Occipital lobe (tissue), 2 donors: ENCODE measurements around the gene PLEKHM2. TPM values are rescaled to one million over a fixed set of nuclear protein-coding genes. Genes with fewer than 3 reads are reported as not detected.

Experiments
- DNase-seq: peaks from one replicate; lab custom pipeline; 2025; lab: John Stamatoyannopoulos, UW
- total RNA-seq: library from RNA; depleted of rRNA; stranded (reverse); fragments of >200 nt; gene quantifications from one replicate; pipeline ENCODE4 v1.2.3, GENCODE V29; 2014

The PLEKHM2 gene
- total RNA-seq, 1 donor from 2014 or later, result 36.8 TPM

DNA sequence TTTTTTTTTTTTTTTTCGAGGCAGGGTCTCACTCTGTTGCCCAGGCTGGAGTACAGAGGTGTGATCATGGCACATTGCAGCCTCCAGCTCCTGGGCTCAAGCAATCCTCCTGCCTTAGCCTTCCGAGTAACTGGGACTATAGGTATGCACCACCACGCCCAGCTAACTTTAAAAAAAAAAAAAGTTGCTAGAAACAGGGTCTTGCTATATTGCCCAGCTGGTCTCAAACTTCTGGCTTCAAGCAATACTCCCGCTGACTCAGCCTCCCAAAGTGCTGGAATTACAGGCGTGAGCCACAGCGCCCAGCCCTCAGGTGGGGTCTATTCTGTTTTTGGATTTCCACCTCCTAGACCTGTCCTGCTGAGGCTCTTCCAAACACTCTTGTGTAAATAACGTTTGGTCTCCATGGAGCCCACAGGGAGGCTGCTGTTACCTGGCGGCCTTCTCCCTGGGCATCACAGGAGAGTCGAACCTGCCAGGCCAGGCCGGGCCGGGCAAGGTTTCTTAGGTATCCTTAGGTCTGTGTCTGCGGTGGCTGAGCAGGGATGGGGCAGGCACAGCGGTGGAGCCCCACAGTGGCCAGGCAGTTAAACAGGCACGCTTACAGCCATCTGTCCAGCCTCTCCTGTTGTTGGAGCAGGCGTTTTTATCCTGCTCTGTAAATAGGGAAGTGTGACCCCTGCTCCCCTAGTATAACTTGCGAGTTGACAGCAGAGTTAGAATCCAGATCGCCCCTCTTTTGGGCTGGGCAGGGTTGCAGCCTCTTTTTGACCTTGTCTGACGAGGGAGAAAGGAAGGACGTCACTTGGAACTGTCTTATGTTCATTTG, 18.8 kb downstream of the PLEKHM2 start:
- DNase-seq, result no peak

- peak; percentile 81 for DNase-seq
Observed at GRCh38 chr1:15703562-15703961, 19.4 kb downstream of the PLEKHM2 start.

- DNase-seq, result no peak
Observed at GRCh38 chr1:15704526-15705183, 20.5 kb downstream of the PLEKHM2 start.

DNA sequence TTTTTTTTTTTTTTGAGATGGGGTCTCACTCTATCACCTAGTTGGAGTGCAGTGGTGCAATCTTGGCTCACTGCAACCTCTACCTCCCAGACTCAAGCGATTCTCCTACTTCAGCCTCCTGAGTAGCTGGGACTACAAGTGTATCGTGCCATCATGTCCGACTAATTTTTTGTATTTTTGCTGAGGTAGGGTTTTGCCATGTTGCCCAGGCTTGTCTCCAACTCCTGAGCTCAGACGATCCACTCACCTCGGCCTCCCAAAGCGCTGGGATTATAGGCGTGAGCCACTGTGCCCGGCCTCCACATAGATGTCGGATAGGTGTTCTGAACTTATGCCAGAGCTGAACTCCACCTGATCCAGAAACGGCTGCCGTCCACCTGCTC, 21.1 kb downstream of the PLEKHM2 start:
- DNase-seq, result no peak

DNA sequence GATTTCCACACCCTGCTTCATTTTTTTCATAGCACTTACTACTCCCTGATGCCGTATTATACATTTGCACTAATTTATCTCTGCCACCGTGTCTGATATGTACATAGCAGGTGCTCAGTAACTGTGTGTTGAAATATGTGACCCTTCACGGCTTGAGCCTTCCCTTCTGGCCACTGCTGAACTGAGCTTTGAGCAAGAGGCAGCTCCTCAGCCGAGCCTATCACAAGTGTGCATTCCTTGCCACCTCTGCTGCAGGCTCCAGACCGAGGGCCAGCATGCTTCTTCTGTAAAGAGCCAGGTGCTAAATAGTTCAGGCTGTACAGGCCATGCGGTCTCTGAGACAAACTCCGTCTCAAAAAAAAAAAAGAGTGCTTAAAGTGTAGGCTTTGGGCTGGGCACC, 22.6 kb downstream of the PLEKHM2 start:
- no peak for DNase-seq

DNA sequence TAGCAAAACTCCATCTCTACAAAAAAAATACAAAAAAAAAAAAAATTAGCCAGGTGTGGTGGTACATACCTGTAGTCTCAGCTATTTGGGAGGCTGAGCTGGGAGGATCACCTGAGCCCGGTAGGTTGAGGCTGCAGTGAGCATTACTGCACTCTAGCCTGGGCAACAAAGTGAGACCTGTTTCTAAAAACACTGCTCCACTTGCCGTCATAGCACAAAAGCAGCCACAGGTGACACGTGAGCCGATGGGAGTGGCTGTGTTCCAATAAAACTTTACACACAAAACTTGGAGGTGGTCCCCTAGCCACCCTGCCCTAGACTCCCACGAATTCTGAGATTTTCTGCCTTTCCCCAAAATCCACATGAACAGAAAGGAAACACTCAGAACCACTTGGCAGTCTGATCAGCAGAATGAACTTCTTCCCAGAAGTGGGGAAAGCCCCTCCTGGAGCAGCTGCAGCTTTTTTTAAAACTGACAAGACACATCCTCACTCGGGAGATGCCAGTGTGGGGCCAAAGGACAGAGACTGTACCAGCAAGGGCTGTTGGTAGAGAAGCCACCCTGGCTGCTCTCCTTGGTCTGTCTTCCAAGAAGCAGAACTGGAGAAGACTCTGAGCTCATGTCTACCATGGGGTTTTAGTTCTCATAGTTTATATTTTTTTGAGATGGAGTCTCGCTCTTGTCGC, 23.3 kb downstream of the PLEKHM2 start:
- no peak for DNase-seq

GRCh38 chr1:15708486-15709137, 24.5 kb downstream of the PLEKHM2 start:
- no peak for DNase-seq

DNA sequence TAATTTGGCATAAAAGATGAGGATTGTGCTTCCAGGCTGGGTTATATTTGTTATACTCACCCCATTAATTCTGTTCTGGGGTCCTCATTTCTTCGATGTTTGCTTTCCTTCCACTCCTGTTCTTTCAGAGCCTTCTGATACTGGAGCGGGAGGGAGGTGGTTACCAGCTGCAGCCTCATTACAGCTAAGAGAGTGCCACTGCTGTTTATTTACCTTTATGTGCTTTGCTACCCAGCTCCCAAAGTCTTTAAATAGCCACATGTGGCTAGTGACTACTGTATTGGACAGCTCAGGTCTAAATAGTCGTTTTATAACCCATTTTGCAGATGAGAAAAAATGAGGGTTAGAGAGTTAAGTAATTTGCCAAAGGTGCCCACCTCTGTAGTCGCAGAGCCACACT, 25.1 kb downstream of the PLEKHM2 start:
- no peak for DNase-seq

GRCh38 chr1:15712168-15712567, 28.0 kb downstream of the PLEKHM2 start:
- no peak for DNase-seq

- peak; percentile 43 for DNase-seq
Observed at GRCh38 chr1:15714406-15715136, 30.5 kb downstream of the PLEKHM2 start.

GRCh38 chr1:15717418-15718125, 33.5 kb downstream of the PLEKHM2 start:
- no peak for DNase-seq

DNA sequence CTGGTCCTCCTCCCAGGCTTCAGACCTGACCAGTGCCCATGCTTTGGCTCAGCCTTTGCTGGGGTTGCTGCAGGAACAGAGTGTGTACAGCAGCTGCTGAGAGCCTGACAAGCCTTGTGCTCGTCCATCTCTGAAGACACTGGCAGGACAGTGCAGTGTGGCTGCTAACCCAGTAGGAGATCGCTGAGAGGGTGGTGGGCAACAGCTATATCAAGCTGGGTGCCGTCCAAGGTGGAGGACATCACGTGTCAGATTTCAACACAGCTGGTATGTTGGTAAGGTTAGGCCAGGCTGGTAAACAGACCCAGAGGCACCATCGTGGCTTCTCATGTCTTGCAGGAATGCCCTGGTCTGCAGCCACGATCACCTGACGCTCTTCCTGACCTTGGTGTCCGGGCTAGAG, 34.1 kb downstream of the PLEKHM2 start:
- DNase-seq, result no peak

GRCh38 chr1:15719381-15720120, 35.4 kb downstream of the PLEKHM2 start:
- no peak for DNase-seq

GRCh38 chr1:15720861-15721260, 36.7 kb downstream of the PLEKHM2 start:
- DNase-seq, result no peak

DNA sequence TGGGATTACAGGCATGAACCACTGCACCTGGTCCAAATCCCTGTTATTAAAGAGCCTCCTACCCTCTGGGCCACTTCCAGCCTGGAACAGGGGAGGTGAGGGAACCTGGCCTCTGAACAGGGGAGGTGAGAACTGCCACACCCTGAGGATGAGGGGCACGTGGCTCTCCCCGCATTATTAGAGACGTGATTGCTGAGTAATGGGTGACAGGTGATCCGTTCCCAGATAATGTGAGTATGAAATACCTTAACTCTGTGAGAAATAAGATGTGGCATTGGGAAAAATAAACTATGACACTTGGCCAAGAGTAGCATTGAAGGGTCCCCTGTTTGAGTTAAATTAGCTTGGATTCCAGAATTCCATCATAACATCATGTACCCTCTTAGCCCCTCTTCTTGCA, 38.3 kb downstream of the PLEKHM2 start:
- no peak for DNase-seq

DNA sequence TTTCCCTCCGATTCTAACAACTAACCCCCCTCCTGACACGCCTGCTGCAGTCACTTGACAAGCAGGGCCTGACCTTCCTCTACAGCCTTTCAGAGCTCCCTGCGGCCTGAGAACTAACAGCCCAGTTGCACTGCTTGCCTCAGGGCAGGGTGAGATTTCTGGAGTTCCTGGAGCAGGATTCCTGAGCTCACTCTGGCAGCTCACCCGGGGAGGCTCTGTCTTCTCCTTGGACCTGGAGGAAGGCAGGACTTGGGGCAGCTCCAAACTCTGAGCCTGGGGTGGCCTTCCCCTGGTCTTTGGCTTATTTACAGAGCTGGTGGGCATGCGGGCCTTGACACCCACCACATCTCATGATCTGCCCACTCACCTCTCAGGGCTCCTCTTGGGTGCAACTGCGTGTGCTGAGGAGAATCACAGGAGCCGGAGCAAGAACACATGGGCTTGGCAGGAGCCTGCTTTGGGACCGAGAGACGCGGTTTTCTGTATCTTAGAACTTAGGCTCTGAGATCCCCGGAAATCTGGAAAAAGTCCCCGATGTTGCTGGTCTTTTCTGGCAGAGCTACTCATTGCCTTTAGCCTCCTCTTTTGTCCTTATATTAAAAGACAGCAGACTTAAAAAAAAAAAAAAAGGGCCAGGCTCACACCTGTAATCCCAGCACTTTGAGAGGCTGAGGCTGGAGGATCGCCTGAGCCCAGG, 38.9 kb downstream of the PLEKHM2 start:
- no peak for DNase-seq

DNA sequence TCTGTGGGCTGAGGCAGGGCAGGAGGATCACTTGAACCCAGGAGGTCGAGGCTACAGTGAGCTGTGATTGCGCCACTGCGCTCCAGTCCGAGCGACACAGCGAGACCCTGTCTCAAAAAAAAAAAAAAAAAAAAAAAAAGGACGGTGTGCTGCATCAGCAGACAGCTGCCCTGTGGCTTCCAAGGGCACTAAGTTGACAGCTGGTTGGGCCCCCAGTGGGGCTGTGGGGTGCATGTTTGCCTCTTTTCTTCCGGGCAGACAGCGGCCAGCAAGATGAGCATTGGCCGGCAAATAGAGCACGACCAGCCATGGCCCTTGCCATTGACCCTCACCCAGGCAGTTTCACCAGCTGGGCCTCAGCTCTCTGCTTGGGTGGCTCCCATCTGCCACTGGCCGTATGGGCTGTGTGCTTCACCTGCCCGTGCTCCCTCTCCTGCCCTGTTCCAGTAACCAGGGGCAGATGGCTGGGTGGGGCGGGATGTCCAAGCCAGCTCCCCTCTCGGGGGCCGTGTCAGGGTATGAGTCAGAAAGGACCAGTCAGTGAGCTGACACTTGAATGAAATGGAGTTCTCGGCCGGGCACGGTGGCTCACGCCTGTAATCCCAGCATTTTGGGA, 39.6 kb downstream of the PLEKHM2 start:
- DNase-seq, result no peak

DNA sequence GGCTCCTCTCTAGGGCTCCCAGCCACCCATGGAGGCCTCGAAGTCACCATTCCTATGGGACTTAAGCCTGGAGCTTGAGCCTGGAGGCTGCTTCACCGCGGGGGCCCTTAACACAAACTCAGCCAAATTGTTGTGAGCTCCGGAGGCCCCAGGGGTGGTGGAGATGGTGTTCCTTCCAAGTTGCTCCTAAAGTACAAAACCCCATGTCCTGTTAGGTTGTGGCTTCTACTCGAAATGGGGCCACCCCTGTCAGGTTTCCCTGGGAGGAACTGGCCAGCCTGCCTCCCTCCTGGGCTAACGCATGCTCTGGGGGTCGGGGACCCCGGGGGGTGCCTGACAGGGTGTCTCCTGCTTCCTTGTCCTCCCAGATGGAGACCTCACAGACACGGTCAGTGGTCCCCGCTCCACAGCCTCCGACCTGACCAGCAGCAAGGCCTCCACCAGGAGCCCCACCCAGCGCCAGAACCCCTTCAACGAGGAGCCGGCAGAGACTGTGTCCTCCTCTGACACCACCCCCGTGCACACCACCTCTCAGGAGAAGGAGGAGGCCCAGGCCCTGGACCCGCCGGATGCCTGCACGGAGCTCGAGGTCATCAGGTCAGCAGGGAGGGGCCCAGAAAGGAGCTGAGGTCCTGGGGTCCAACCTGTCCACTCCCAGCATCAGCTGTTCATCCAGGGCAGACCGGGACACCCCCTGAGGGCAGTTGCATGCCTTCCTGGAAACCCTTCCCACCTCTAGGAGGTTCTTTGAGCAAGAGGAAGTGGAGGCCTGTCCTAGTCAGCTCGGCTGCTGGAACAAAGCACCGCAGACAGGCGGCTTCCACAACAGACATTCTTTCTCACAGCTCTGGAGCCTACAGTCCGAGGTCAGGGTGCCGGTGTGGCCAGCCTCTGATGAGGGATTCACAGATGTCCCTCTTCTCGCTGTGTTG, 41.1 kb downstream of the PLEKHM2 start:
- DNase-seq, result no peak
